HepG2 (cell line): ENCODE data around the gene PHLDB1. TPM values are rescaled to one million over a fixed set of nuclear protein-coding genes. Genes with fewer than 3 reads are reported as not detected.
A peak's percentile ranks its signal among the peaks of the same experiment; 100 is the strongest.

Experiments used
- AKAP8 ChIP-seq: sonication (generic); formaldehyde crosslinking; IDR thresholded peaks from 2 replicates; pipeline ENCODE4 v1.5.1; 2020; ENCODE audit warnings: mild to moderate bottlenecking, missing genetic modification reagents
- HNRNPUL1 ChIP-seq: fragments of 200-400 bp; formaldehyde crosslinking; IDR thresholded peaks from 2 replicates; pipeline ENCODE4 v1.6.1; 2017; ENCODE audit warnings: low read depth, mild to moderate bottlenecking, low read length, moderate library complexity
- HOXD1 ChIP-seq: sonication (generic); formaldehyde crosslinking; IDR thresholded peaks from 2 replicates; pipeline ENCODE4 v1.5.0; 2020; ENCODE audit warnings: missing genetic modification reagents
- KDM2A ChIP-seq: sonication (generic); formaldehyde crosslinking; IDR thresholded peaks from 2 replicates; pipeline ENCODE4 v1.4.0; 2020; ENCODE audit warnings: low read depth, missing genetic modification reagents, borderline replicate concordance
- NKX3-1 ChIP-seq: sonication (generic); formaldehyde crosslinking; IDR thresholded peaks from 2 replicates; pipeline ENCODE4 v1.5.0; 2020; ENCODE audit warnings: missing genetic modification reagents
- NR3C1 ChIP-seq: sonication (generic); formaldehyde crosslinking; IDR thresholded peaks from 2 replicates; pipeline ENCODE4 v1.4.0; 2020; ENCODE audit warnings: missing genetic modification reagents
- RAD51 ChIP-seq: fragments of 450-650 bp; IDR thresholded peaks from 2 replicates; pipeline ENCODE4 v1.6.1; 2016; ENCODE audit warnings: borderline replicate concordance
- SP4 ChIP-seq: sonication (generic); formaldehyde crosslinking; IDR thresholded peaks from 2 replicates; pipeline ENCODE4 v1.8.1; 2023; ENCODE audit warnings: mild to moderate bottlenecking, missing genetic modification reagents
- TCF7L2 ChIP-seq: IDR thresholded peaks from 2 replicates; pipeline ENCODE4 v1.6.1; 2011; ENCODE audit warnings: mild to moderate bottlenecking, low read depth, low read length, moderate library complexity
- ZBTB3 ChIP-seq: sonication (generic); formaldehyde crosslinking; IDR thresholded peaks from 2 replicates; pipeline ENCODE4 v1.4.0; 2020; ENCODE audit warnings: low read depth, mild to moderate bottlenecking, moderate library complexity, missing genetic modification reagents, borderline replicate concordance
- ZNF207 ChIP-seq: fragments of 450-650 bp; IDR thresholded peaks from 2 replicates; pipeline ENCODE4 v1.6.1; 2016; ENCODE audit warnings: antibody characterized with exemption, borderline replicate concordance
- ZNF230 ChIP-seq: sonication (generic); formaldehyde crosslinking; IDR thresholded peaks from 2 replicates; pipeline ENCODE4 v1.4.0; 2020; ENCODE audit warnings: mild to moderate bottlenecking, missing genetic modification reagents
- ZNF33A ChIP-seq: sonication (generic); formaldehyde crosslinking; IDR thresholded peaks from 2 replicates; pipeline ENCODE4 v1.5.1; 2020; ENCODE audit warnings: missing genetic modification reagents, mild to moderate bottlenecking, moderate library complexity, borderline replicate concordance
- ZNF781 ChIP-seq: sonication (generic); formaldehyde crosslinking; IDR thresholded peaks from 2 replicates; pipeline ENCODE4 v1.5.1; 2020; ENCODE audit warnings: borderline replicate concordance, mild to moderate bottlenecking, missing genetic modification reagents; ENCODE audit errors: not compliant biosample characterization
- polyA plus RNA-seq, 8 experiments: library from polyadenylated mRNA; depleted of rRNA in 3 of 8; stranded (reverse) in 7 of 8; unstranded in 1 of 8; fragments of >200 nt; fragmentation: Illumina TruSeq in 4 of 8; extraction: Trizol in 4 of 8; gene quantifications; 2 replicates each; pipeline versions ENCODE4 v1.2.1 to v1.2.3, GENCODE V29; 2011 to 2016; ENCODE audit warnings: low read depth in 4 of 8, missing spikeins in 1 of 8, mixed read lengths in 1 of 8; ENCODE audit not compliant: insufficient read depth in 1 of 8
- total RNA-seq, 5 experiments: library from RNA; depleted of rRNA; stranded (reverse); fragments of >200 nt; fragmentation: Illumina TruSeq; extraction: Trizol; gene quantifications; 2 replicates each; pipeline ENCODE4 v1.2.3, GENCODE V29; 2016; ENCODE audit warnings: low read depth in 1 of 5
- TF ChIP-seq, protein P1 (sequence below): sonication (generic); formaldehyde crosslinking; conservative IDR thresholded peaks from 2 replicates; pipeline ENCODE4 v1.4.0; 2020; ENCODE audit warnings: missing genetic modification reagents
- TF ChIP-seq, protein P2 (sequence below), 2 experiments: fragments of 450-650 bp in 1 of 2; sonication (generic) in 1 of 2; formaldehyde crosslinking; IDR thresholded peaks; 2 replicates each; pipeline versions ENCODE4 v1.5.0 to v1.8.0; 2020 to 2022; ENCODE audit warnings: mild to moderate bottlenecking in 1 of 2, missing genetic modification reagents in 1 of 2
- TF ChIP-seq, protein P3 (sequence below): IDR thresholded peaks from 2 replicates; pipeline ENCODE4 v1.6.1; 2016; ENCODE audit warnings: low read depth
- TF ChIP-seq, protein P4 (sequence below): sonication (generic); formaldehyde crosslinking; IDR thresholded peaks from 2 replicates; pipeline ENCODE4 v1.8.0; 2022; ENCODE audit warnings: mild to moderate bottlenecking, missing genetic modification reagents; ENCODE audit not compliant: insufficient replicate concordance
- TF ChIP-seq, protein P5 (sequence below): sonication (generic); formaldehyde crosslinking; IDR thresholded peaks from 2 replicates; pipeline ENCODE4 v1.4.0; 2020; ENCODE audit warnings: missing genetic modification reagents
- TF ChIP-seq, protein P6 (sequence below): IDR thresholded peaks from 2 replicates; pipeline ENCODE4 v1.6.1; 2016; ENCODE audit warnings: missing genetic modification reagents, missing compliant biosample characterization
- TF ChIP-seq, protein P7 (sequence below): sonication (generic); formaldehyde crosslinking; IDR thresholded peaks from 2 replicates; pipeline ENCODE4 v1.5.0; 2020; ENCODE audit warnings: mild to moderate bottlenecking, missing genetic modification reagents, borderline replicate concordance

Gene PHLDB1
- total and polyA plus RNA-seq, 2 of the 13 experiments (the other 11 are each of a cell fraction or from before 2014, with no cell fraction given), result 13.8 to 14.2 TPM

DNA sequence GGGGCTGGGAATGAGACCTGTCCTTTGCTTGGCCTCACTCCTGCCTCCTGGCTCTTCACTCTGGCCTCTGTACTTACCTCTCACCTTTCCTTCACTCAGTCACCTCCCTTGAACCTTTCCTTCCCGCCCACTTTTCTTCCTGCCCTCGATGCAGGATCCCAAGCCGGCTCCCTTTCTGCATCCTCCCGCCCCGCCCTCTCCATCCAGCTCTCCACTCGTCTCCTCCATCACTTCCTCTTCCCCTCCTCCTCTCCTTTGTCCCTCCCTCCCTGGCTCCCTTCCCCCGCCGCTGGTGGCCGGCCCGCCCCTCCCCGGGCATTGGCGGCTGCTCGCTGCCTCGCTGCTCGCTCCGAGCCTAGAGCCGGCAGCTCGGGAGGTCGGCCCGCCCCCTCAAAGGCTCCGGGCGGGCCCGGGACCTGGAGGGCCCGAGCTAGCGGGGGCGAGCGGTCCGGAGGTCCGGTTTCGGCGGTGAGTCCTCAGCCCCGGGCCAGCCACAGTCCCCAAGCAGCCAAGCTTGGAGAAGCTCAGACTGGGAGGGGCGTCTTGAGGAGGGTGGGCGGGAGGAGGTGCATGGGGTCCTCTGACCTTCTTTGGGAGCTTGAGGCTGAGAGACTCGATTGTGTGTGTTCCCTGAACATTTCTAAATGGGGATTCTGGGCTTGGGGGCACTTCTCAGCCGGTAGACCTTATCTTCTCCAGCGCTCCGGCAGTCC lies 13.8 kb downstream of the PHLDB1 start (continued):
- TF ChIP-seq, protein P1, sequence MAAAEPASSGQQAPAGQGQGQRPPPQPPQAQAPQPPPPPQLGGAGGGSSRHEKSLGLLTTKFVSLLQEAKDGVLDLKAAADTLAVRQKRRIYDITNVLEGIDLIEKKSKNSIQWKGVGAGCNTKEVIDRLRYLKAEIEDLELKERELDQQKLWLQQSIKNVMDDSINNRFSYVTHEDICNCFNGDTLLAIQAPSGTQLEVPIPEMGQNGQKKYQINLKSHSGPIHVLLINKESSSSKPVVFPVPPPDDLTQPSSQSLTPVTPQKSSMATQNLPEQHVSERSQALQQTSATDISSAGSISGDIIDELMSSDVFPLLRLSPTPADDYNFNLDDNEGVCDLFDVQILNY (CRISPR knock-in tag), result 0 out of 2 replicates have a peak, but pooled peaks have one; percentile 14
- no peak for TF ChIP-seq AKAP8
- no peak for TF ChIP-seq HOXD1 (CRISPR knock-in tag)
- TF ChIP-seq KDM2A (CRISPR knock-in tag), result 0 out of 2 replicates have a peak, but pooled peaks have one; percentile 28
- TF ChIP-seq, protein P2, sequence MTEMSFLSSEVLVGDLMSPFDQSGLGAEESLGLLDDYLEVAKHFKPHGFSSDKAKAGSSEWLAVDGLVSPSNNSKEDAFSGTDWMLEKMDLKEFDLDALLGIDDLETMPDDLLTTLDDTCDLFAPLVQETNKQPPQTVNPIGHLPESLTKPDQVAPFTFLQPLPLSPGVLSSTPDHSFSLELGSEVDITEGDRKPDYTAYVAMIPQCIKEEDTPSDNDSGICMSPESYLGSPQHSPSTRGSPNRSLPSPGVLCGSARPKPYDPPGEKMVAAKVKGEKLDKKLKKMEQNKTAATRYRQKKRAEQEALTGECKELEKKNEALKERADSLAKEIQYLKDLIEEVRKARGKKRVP (CRISPR knock-in tag; IDR thresholded peaks at IDR 0.05), result no peak
- TF ChIP-seq, protein P3, sequence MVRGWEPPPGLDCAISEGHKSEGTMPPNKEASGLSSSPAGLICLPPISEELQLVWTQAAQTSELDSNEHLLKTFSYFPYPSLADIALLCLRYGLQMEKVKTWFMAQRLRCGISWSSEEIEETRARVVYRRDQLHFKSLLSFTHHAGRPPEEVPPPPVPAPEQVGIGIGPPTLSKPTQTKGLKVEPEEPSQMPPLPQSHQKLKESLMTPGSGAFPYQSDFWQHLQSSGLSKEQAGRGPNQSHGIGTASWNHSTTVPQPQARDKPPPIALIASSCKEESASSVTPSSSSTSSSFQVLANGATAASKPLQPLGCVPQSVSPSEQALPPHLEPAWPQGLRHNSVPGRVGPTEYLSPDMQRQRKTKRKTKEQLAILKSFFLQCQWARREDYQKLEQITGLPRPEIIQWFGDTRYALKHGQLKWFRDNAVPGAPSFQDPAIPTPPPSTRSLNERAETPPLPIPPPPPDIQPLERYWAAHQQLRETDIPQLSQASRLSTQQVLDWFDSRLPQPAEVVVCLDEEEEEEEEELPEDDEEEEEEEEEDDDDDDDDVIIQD (CRISPR knock-in tag), result no peak
- TF ChIP-seq NR3C1 (CRISPR knock-in tag), result no peak
- TF ChIP-seq NKX3-1, result no peak
- no peak; the same call in 1 of the 2 replicates for TF ChIP-seq ZNF230
- TF ChIP-seq, protein P4, sequence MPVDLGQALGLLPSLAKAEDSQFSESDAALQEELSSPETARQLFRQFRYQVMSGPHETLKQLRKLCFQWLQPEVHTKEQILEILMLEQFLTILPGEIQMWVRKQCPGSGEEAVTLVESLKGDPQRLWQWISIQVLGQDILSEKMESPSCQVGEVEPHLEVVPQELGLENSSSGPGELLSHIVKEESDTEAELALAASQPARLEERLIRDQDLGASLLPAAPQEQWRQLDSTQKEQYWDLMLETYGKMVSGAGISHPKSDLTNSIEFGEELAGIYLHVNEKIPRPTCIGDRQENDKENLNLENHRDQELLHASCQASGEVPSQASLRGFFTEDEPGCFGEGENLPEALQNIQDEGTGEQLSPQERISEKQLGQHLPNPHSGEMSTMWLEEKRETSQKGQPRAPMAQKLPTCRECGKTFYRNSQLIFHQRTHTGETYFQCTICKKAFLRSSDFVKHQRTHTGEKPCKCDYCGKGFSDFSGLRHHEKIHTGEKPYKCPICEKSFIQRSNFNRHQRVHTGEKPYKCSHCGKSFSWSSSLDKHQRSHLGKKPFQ (CRISPR knock-in tag), result no peak
- TF ChIP-seq, protein P5, sequence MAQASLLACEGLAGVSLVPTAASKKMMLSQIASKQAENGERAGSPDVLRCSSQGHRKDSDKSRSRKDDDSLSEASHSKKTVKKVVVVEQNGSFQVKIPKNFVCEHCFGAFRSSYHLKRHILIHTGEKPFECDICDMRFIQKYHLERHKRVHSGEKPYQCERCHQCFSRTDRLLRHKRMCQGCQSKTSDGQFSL (CRISPR knock-in tag), result peak; percentile 48; the same call in 1 of the 2 replicates
- TF ChIP-seq TCF7L2, result no peak
- TF ChIP-seq ZNF33A, result no peak
- TF ChIP-seq, protein P6, sequence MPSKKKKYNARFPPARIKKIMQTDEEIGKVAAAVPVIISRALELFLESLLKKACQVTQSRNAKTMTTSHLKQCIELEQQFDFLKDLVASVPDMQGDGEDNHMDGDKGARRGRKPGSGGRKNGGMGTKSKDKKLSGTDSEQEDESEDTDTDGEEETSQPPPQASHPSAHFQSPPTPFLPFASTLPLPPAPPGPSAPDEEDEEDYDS (CRISPR knock-in tag), result no peak
- TF ChIP-seq SP4 (CRISPR knock-in tag), result no peak
- TF ChIP-seq, protein P7, sequence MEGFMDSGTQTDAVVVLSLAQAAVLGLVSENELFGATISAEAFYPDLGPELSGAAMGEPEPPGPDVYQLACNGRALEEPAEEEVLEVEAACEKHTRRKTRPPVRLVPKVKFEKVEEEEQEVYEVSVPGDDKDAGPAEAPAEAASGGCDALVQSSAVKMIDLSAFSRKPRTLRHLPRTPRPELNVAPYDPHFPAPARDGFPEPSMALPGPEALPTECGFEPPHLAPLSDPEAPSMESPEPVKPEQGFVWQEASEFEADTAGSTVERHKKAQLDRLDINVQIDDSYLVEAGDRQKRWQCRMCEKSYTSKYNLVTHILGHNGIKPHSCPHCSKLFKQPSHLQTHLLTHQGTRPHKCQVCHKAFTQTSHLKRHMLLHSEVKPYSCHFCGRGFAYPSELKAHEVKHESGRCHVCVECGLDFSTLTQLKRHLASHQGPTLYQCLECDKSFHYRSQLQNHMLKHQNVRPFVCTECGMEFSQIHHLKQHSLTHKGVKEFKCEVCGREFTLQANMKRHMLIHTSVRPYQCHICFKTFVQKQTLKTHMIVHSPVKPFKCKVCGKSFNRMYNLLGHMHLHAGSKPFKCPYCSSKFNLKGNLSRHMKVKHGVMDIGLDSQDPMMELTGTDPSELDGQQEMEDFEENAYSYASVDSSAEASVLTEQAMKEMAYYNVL (CRISPR knock-in tag), result peak; percentile 90; the same call in 1 of the 2 replicates
- no peak for TF ChIP-seq RAD51
- no peak for TF ChIP-seq HNRNPUL1
- TF ChIP-seq ZNF781 (CRISPR knock-in tag), result peak; percentile 49
- no peak for TF ChIP-seq ZNF207
- TF ChIP-seq ZBTB3 (CRISPR knock-in tag), result no peak
